NCI-H2171 (cell line): ENCODE results near the gene RGL2.
"Not testable (repeated sequence)": the region's sequence is repeated elsewhere in the genome, so short reads cannot be mapped to it uniquely, and the experiment has no call there.

Experiments used
- DNase-seq: peaks from one replicate; lab custom pipeline; 2025; lab: John Stamatoyannopoulos, UW

The RGL2 gene

GRCh38 chr6:33298773-33299236, at the start of gene RGL2:
Gene RGL2 (minus strand): TSS chr6:33298942. CDS start chr6:33298610, 332 bp downstream.
- peak; percentile 47 for DNase-seq

GRCh38 chr6:33347816-33348215, 49.1 kb upstream of the RGL2 start:
- DNase-seq, result no peak

GRCh38 chr6:33346972-33347371, 48.2 kb upstream of the RGL2 start:
- DNase-seq, result not testable (repeated sequence)

- DNase-seq, result peak; percentile 72
Observed at GRCh38 chr6:33344701-33345697, 46.3 kb upstream of the RGL2 start.

- DNase-seq, result no peak
Observed at GRCh38 chr6:33343953-33344611, 45.3 kb upstream of the RGL2 start.

- not testable (repeated sequence) for DNase-seq
Observed at GRCh38 chr6:33343606-33343952, 44.8 kb upstream of the RGL2 start.

- DNase-seq, result no peak
Observed at GRCh38 chr6:33339193-33339592, 40.5 kb upstream of the RGL2 start.

- no peak for DNase-seq
Observed at GRCh38 chr6:33336495-33336894, 37.8 kb upstream of the RGL2 start.

GRCh38 chr6:33335916-33336315, 37.2 kb upstream of the RGL2 start:
- no peak for DNase-seq

- no peak for DNase-seq
Observed at GRCh38 chr6:33333666-33334065, 34.9 kb upstream of the RGL2 start.

- no peak for DNase-seq
Observed at GRCh38 chr6:33330736-33331135, 32.0 kb upstream of the RGL2 start.

- DNase-seq, result no peak
Observed at GRCh38 chr6:33329058-33329457, 30.3 kb upstream of the RGL2 start.

GRCh38 chr6:33324125-33324524, 25.4 kb upstream of the RGL2 start:
- DNase-seq, result no peak

GRCh38 chr6:33323623-33323948, 24.8 kb upstream of the RGL2 start:
- DNase-seq, result no peak

- no peak for DNase-seq
Observed at GRCh38 chr6:33321227-33321626, 22.5 kb upstream of the RGL2 start.

GRCh38 chr6:33320315-33321181, 21.8 kb upstream of the RGL2 start:
- no peak for DNase-seq

GRCh38 chr6:33319939-33320314, 21.2 kb upstream of the RGL2 start:
- no peak for DNase-seq

GRCh38 chr6:33318426-33319073, 19.8 kb upstream of the RGL2 start:
- no peak for DNase-seq

GRCh38 chr6:33317669-33318425, 19.1 kb upstream of the RGL2 start, which contains the start of gene ZBTB22:
Gene ZBTB22 (minus strand): TSS chr6:33317744. CDS start chr6:33316916, 828 bp downstream.
- peak; percentile 97 for DNase-seq

- no peak for DNase-seq
Observed at GRCh38 chr6:33317419-33317668, 18.6 kb upstream of the RGL2 start.
